Measurements from ENCODE around the gene NKAPL.

The NKAPL gene

GRCh38 chr6:28258877-28259777, at the start of gene NKAPL:
NKAPL (plus strand) TSS chr6:28259297; CDS start chr6:28259372, 75 bp downstream.
- peak within 1 kb of the TSS; percentile 44 for H3K4me3 ChIP-seq (replicated peaks; ENCODE audit: low read depth, low read length)
- TF ChIP-seq CTCF (IDR thresholded peaks at IDR 0.05; ENCODE audit: low read length, missing control alignments) = no peak
- peak; percentile 86 for DNase-seq (ENCODE audit: low read depth)

DNA sequence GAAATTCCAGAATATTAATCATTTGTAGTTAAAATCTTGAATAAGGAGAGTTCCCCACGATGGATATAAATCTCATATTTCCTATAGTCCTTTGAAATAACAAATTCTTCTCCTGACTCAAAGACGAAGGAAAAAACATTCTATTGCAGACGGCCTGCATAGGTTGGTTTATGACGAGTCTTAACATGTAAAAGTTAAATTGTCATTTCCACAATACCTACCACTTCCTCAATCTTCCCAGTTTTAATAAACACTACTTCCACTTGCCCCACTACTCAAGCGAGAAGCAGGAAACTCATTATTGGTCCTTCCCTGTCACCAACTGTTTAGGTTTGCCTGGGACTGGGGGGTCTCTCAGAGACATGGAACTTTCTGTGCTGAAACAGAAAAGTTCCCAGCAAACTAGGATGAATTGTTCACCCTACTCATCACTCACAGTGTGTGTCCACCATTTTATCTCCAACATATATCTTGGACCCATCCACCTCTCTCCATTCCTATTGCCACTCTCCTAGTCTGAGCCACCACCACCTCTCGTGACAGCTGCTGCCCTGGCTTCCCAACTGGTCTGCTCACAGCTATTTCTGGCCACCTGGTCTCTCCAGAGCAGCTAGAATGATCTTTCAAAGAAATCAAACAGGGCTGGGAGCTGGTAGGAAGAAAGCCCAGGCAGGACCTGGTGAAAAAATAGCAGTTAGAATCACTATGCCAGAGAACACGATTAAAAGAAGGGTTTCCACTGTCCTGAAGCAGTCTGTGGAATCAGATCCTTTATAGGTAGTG, 49.2 kb upstream of the NKAPL start:
- no peak for TF ChIP-seq CTCF (IDR thresholded peaks at IDR 0.05; ENCODE audit: low read length, missing control alignments)
- H3K4me3 ChIP-seq (replicated peaks; ENCODE audit: low read depth, low read length) = no peak overlapping the region
- no peak for DNase-seq (ENCODE audit: low read depth)

DNA sequence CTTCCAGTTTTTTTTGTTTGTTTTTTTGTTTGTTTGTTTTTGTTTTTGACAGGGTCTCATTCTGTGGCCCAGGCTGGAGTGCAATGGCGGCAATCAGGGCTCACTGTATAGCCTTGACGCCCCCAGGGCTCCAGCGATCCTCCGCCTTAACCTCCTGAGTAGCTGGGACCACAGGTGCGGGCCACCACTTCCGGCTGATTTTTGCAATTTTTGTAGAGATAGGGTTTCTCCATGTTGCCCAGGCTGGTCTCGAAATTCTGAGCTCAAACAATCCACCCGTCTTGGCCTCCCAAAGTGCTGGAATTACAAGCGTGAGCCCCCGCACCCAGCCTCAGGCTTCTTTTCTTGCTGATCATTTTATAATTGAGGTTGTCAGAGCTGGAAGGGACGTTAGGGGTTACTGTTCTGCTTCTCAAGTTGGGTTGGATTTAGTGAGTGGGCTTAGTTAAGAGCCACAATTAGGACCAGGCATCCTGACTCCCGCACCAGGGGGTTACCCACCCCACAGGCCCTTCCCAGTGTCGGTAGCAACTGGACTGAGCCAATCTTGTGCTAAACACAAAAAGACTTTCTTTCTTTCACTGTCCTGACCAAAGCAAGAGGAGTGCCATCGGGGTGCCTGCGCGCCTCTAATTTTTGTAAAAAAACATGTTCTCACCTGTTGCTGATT, 47.1 kb upstream of the NKAPL start:
- no peak for TF ChIP-seq CTCF (IDR thresholded peaks at IDR 0.05; ENCODE audit: low read length, missing control alignments)
- peak overlapping the region; percentile 53 for H3K4me3 ChIP-seq (replicated peaks; ENCODE audit: low read depth, low read length)
- DNase-seq (ENCODE audit: low read depth) = no peak

- H3K4me3 ChIP-seq (replicated peaks; ENCODE audit: low read depth, low read length) = peak overlapping the region; percentile 53
These were observed 46.4 kb upstream of the NKAPL start for GRCh38 chr6:28212510-28213212.

GRCh38 chr6:28213213-28213523, 45.9 kb upstream of the NKAPL start:
- no peak for DNase-seq (ENCODE audit: low read depth)
- TF ChIP-seq CTCF (IDR thresholded peaks at IDR 0.05; ENCODE audit: low read length, missing control alignments) = no peak
- H3K4me3 ChIP-seq (replicated peaks; ENCODE audit: low read depth, low read length) = no peak overlapping the region

More at GRCh38 chr6:28212510-28213212, 46.4 kb upstream of the NKAPL start:
- peak; percentile 75 for DNase-seq (ENCODE audit: low read depth)
- no peak for TF ChIP-seq CTCF (IDR thresholded peaks at IDR 0.05; ENCODE audit: low read length, missing control alignments)

DNA sequence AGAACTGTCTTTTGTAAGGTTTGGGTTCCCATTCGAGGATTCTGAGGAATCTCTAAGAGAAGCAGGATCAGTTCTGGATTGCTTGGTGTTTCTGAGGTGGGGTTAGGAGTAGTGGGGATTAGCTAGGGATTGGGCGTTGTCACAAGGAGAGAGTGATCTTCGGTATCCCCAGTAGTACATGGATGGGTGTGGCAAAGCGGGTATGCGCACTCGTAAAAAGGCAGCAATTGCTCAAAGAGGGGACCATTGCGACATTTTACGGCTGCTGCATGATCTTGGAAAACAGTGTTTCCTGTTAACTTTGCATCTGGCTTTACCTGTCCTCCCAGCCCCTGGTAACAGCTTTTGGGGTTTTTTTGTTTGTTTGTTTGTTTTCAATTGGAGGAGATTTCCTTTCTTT, 43.7 kb upstream of the NKAPL start:
- TF ChIP-seq CTCF (IDR thresholded peaks at IDR 0.05; ENCODE audit: low read length, missing control alignments) = no peak
- H3K4me3 ChIP-seq (replicated peaks; ENCODE audit: low read depth, low read length) = no peak overlapping the region
- peak; percentile 42 for DNase-seq (ENCODE audit: low read depth)

All from fibroblast of pulmonary artery (primary cell).